Transverse colon (tissue), 4 donors: ENCODE measurements around the gene KCNQ4.

Experiments used
- CTCF ChIP-seq, 5 experiments: fragments of 200-600 bp in 3 of 5; fragments of 450-650 bp in 2 of 5; sonication (generic) in 3 of 5; IDR thresholded peaks; 1 replicate in 2 of 5; 2 replicates in 3 of 5; pipeline ENCODE4 v1.5.1; 2016 to 2017; ENCODE audit warnings: antibody characterized with exemption in 5 of 5, inconsistent platforms in 3 of 5, mild to moderate bottlenecking in 2 of 5, moderate library complexity in 1 of 5
- EP300 ChIP-seq: sonication (generic); formaldehyde crosslinking; IDR thresholded peaks from one replicate; pipeline ENCODE4 v1.6.1; 2017; ENCODE audit warnings: antibody characterized with exemption, low read depth
- POLR2AphosphoS5 ChIP-seq, 3 donors: sonication (generic); formaldehyde crosslinking; IDR thresholded peaks; one replicate each; pipeline ENCODE4 v1.6.1; 2016; ENCODE audit warnings: antibody characterized with exemption in 3 of 3

GRCh38 chr1:40751802-40752201, 31.8 kb upstream of the KCNQ4 start:
- no peak for TF ChIP-seq CTCF (IDR thresholded peaks at IDR 0.05)
- no peak for TF ChIP-seq EP300
- TF ChIP-seq POLR2AphosphoS5 (IDR thresholded peaks at IDR 0.05), result no peak
